GM19397 (cell line): ENCODE measurements around the gene TRAPPC8.
"Not testable (repeated sequence)": the region's sequence is repeated elsewhere in the genome, so short reads cannot be mapped to it uniquely, and the experiment has no call there.

Experiments used
- ATAC-seq: cut with Tn5 transposase; IDR thresholded peaks from one replicate; pipeline ENCODE4 v1.9.1; 2021; ENCODE audit warnings: mild to moderate bottlenecking, moderate library complexity; ENCODE audit not compliant: unreplicated experiment

Gene TRAPPC8

DNA sequence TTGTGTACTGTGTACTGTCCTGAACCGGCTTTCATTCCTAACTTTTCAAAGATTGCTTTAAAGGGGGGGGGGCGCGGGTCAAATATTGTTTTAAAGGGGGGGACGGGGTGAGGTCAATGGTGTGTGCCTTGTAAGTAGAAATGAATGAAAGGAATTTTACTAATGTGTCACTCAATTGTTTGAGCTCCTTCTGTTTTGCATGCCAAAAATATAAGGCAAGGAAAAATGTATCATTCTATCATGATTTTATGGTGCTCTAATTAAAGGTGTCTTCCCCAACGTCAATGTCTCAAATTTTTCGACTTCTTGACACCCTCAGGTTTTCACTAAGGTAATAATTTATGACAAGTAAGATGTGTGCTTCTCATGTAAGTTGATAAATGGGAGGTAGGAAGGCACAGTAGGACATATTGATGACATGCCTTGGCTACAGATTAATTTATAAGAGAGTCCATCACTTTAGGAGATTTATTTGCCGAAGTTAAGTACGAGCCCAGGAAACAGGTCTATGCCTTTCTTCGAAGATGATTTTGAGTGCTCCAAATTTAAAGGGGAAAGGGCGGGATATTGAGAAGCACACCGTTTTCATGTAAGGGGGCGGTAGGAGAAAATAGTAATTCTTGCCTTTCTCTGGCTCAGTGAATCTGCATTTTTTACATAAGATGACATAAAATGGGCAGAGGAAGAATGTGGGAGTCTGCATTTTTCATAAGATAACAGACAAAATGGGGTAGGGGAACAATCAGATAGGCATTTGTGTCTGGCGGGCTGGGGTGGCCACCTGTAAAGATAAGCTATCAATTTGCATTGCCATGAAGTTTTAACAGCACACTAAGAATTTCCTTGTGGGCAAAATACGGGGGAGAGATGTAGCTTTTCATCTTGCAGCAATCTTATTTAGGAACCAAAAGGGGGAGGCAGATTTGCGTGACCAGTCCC lies 1.2 kb upstream of the TRAPPC8 start:
- ATAC-seq: no peak

DNA sequence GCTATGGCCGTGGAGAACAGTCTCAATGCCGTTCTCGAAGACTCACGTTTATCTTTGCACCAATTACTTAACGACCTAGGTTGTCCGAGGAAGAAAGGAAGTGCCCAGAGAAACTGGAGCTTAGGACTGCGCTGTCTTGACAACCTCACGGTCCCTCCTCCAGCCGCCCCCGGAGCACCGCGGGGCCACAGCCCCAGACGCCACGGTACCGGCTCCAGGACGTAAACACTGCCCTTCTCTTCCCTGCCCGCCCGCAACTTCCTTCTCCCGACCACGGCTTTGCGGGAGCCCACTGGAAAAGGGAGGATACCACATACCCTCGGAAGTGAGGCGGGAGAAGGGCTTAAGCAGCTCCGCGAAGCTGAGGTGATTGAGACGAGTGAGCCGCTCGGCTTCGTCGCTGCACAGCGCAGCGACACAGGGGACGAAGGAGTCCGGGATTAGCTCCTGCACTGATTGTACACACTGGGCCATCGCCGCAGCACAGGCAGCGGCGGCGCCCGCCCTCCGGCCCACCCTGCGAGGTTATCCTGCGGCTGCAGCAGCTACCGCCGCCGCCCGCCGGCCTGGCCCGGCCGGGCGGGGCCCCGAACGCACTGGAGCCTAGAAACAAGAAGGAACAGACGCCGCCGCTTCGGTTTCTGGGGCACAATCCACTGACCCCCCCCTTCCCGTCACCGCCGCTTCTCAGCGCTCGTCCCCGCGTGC lies 483 bp downstream of the TRAPPC8 start:
- ATAC-seq: peak; percentile 40

DNA sequence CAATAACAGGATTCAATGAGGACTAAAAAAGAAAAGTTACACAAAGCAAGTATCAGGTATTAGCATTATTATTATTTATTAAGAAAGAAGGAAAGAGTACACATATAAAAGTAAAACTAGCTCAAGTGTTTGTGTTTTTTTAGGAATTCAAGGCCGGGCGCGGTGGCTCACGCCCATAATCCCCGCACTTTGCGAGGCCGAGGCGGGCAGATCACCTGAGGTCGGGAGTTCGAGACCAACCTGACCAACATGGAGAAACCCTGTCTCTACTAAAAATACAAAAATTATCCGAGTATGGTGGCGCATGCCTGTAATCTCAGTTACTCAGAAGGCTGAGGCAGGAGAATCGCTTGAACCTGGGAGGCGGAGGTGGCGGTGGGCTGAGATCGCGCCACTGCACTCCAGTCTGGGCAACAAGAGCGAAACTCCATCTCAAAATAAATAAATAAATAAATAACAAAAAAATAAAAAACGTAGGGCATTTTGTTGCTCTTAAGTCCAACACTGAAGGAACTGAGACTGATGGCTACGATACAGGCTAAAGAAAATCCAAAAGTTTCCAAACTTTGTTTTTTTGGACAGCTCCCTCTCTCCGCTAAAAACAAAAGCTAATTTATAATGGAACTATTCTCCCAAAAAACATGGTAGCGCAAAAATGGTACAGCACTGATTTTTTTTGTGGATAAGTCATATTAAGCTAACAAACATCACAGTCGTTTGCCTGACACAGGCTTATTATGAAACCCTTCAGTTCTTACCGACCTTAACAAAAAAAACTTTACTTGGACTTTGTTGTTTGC lies 1.7 kb downstream of the TRAPPC8 start:
- ATAC-seq: no peak

DNA sequence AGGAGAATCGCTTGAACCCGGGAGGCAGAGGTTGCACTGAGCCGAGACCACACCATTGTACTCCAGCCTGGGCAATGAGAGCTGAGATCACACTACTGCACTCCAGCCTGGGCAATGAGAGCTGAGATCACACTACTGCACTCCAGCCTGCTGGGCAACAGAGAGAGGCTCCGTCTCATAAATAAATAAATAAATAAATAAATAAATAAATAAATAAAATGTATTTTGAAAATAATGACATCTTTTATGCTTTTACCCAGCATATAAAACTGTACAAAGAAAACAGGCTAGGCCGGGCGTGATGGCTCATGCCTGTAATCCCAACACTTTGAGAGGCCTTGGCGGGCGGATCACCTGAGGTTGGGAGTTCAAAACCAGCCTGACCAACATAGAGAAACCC lies 8.2 kb downstream of the TRAPPC8 start:
- not testable (repeated sequence) for ATAC-seq

DNA sequence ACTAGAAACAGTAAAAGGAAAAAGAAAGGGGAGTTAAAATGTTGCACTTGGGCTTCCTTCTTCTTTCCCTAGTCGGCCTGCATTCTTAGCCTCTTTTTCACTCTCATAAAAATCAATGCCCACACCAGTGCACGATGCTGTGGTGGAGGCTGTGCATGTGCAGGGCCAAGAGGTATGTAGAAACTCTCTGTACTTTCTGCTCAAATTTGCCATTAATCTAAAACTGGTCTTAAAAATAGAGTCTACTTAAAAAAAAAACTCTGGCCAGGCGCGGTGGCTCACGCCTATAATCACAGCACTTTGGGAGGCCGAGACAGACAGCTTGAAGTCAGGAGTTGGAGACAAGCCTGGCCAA lies 11.1 kb downstream of the TRAPPC8 start:
- ATAC-seq: no peak

DNA sequence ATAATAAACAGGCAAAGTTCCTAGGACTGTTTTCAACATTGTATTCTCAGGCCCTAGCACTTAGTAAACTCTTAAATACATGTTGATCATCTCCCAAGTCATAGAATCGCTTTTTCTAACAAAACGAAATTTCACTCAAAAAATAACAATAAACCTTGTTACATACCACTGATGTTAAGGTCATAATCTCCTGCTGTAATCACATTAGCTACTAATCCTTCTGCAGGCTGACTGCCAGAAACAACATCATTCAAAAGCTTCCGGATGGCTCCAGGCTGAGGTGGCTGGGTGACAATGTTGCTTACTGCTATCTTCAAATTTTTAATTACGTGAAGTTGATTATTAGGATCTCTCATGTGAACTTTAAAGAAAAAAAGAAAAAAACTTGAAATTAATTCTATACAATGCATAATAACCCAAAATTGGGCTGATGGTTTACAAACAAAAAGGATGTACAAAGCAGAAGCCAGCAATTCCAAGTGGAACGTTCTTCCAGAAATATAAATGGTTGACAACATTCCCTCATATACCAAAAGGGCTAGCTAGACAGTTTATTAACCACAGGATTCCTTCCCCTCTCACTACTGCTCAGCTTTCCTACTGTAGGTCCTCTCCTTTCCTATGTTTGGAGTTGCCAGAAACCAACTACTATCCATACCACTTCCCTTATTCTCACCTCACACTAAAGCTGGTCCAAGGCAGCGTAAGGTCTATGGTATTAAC lies 11.6 kb downstream of the TRAPPC8 start:
- no peak for ATAC-seq

DNA sequence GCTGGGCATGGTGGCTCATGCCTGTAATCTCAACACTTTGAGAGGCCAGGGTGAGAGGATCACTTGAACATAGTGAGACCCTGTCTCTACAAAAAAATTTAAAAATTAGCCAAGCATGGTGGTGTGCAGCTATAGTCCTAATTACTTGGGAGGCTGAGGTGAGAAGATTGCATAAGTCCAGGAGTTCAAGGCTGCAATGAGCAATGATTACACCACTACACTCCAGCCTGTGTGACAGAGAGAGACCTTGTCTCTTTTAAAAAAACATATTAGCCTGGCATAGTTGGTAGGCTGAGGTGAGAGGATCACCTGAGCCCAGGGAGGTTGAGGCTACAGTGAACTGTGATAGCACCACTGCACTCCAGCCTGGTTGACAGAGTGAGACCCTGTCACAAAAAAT lies 13.7 kb downstream of the TRAPPC8 start:
- no peak for ATAC-seq

DNA sequence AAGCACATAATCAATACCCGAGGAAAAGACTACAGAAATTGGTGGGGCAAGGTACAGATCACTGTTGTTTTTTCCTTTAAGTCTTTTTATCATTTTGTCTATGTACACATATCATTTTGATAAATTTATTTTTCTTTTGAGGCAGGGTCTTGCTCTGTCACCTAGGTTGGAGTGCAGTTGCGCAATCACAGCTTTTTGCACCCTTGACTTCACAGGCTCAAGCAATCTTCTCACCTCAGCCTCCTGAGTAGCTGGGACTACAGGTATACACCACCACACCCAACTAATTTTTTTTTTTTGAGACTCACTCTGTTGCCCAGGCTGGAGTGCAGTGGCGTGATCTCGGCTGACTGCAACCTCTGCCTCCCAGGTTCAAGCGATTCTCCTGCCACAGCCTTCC lies 15.9 kb downstream of the TRAPPC8 start:
- not testable (repeated sequence) for ATAC-seq

DNA sequence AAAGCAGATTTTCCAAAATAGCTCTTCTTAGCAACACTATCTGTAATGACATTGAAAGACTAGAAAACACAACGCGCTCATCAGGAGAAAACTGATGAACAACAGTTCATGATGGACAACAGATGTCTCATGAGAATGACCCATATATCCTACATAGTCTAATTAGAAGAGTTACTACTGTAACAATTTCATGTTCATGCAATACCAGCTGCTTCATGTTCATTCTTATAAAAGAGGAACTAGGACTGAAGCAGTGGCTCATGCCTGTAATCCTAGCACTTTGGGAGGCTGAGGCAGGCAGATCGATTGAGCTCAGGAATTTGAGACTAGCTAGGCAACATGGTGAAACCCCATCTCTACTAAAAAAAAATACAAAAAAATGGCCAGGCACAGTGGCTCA lies 22.7 kb downstream of the TRAPPC8 start:
- ATAC-seq: no peak

DNA sequence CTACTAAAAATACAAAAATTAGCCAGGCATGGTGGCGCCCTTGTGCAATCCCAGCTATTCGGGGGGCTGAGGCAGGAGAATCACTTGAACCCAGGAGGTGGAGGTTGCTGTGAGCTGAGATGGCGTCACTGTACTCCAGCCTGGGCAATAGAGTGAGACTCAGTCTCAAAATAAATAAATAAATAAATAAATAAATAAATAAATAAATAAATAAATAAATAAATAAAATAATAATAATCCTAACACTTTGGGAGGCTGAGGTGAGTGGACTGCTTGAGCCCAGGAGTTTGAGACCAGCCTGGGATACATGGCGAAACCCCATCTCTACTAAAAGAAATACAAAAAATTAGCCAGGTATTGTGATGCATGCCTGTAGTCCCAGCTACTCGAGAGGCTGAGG lies 23.6 kb downstream of the TRAPPC8 start:
- ATAC-seq: not testable (repeated sequence)

DNA sequence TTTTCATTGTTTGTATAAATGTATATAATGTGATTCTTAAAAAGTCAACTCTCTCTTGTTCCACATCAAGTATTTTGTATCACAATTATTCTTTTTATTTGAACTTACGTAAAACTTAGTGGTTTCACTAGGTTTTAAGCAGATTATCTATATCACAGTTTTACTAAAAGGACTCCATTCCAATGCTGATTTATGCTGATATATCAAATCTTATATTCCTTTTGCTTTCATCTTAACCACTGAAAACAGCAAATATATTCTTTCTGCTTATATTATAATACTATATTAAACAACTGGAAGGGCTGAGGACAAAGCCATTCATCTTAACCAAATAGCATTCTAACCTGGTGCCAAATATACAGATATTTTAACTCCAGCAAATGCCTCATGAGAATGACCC lies 24.2 kb downstream of the TRAPPC8 start:
- ATAC-seq: no peak

DNA sequence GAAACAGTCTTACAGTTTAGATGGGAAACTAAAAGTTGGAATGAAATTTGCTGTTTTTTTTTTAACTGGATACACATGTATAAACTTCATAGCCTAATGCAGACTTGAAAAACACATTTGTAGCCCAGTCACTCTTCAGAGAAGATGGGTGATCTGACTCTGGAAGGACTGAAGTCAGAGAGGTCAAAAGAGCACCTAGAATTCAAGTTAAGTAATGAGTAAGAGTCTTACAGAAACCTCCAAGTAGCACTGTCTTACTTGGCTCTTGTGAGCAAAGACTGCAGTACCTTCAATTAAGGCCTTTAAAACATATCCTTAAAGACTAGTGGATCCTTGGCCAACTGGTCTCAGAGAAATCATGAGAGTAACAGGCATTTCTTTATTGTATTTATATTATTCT lies 41.9 kb downstream of the TRAPPC8 start:
- no peak for ATAC-seq

DNA sequence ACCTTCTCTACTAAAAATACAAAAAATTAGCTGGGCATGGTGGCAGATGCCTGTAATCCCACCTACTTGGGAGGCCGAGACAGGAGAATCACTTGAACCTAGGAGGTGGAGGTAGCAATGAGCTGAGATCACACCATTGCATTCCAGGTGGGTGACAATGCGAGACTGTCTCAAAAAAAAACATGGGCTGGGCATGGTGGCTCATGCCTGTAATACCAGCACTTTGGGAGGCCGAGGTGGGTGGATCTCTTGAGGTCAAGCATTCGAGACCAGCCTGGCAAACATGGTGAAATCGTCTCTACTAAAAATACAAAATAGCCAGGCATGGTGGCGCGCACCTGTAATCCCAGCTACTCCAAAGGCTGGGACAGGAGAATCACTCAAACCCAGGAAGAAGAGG lies 43.2 kb downstream of the TRAPPC8 start:
- ATAC-seq: not testable (repeated sequence)

DNA sequence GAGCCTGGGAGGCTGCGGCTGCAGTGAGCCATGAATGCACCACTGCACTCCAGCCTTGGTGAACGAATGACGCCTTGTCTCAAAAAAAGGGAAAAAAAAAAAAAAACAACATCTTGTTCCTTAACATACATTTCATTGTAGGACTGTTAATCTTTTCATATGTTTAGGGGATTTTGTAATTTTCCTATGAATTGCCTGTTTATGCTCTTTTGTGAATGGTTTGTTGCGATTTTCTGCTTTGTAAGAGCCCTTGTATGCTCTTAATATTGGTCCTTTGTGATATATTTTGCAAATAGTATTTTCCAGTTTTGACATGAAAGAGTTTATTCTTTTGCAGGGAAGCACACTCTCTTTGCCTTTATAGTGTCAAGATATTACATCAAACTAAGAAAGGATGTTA lies 50.0 kb downstream of the TRAPPC8 start:
- ATAC-seq: no peak

DNA sequence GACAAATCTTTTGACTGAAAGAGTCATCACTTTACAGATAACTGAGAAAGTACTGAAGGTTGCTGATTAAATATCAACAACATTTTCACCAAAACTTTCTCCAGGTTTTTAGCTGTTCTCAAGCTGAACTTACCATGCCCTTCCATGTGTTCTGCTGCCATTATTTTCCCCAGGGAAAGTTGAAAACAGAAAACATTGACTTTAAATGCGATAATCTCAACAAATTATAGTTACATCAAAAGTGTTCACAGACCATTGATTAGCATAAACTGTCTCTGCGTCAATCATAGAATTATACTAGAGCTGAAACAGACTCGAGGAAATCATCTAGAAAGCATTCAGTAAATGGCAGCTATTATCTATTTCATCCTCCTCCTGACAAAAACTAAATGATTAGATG lies 51.4 kb downstream of the TRAPPC8 start:
- ATAC-seq: no peak

DNA sequence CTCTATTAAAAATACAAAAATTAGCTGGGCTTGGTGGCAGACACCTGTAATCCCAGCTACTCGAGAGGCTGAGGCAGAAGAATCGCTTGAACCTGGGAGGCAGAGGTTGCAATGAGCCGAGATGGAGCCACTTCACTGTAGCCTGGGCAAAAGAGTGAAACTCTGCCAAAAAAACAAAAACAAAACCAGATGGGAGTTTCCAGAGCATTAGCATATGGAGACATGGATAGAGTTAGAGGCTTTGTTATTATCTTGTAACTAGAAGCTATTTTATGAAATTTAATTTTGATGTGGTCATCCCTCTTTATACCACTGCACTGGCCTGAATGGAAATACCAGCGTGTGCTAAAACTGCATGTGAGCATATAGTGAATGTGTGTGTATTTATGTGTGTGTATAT lies 58.9 kb downstream of the TRAPPC8 start:
- no peak for ATAC-seq

DNA sequence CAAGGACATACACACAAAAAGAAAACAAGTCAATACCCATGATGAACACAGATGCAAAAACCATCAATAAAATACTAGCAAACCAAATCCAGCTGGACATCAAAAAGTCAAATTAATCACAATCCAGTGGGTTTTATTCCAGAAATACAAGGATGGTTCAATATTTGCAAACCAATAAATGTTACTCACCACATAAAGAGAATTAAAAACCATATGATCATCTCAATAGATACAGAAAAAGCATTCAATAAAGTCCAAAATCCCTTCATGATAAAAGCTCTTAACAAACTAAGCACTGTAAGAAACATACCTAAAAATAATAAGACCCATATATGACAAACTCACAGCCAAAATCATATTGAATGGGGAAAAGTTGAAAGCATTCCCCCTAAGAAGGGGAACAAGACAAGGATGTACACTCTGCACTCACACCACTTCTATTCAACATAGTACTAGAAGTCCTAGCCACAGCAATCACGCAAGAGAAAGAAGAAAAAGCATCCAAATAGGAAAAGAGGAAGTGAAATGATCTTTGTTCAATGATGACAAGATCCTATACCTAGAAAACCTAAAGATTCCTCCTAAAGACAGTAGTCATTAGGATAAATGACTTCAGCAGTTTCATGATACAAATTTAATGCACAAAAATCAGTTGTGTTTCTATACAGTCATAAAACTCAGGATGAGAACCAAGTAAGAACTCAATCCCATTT lies 62.6 kb downstream of the TRAPPC8 start:
- no peak for ATAC-seq

DNA sequence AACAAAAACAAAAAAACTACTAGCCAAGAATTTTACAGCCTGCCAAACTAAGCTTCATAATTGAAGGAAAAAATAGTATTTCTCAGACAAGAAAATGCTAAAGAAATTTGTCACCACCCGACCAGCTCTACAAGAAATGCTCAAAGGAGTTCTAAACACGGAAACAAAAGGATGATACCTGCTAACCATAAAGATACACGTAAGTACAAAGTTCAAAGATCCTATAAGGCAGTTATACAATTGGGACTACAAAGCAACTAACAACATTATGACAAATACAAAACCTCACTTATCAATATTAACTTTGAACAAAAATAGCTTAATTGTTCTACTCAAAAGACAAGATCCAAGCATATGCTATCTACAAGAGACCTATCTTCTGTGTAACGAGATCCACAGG lies 64.6 kb downstream of the TRAPPC8 start:
- ATAC-seq: no peak

DNA sequence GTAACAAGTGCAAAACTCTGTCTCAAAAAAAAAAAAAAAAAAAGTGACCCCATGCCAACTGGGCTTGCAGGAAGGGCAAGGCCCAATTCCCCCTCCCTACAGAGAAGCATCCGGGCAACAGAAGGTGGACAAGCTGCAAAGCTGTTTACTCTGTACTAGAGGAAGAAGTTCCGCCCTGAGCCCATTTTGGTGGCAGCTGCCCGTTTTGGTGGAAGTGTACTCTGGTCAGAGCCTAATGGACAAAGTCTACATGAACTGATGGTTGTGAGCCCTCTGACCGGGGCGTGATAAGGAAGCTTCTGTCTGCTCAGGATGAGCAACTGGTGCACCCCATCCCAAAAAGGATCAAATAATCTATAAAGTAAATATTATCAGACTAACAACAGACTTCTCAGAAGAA lies 65.0 kb downstream of the TRAPPC8 start:
- ATAC-seq: no peak

DNA sequence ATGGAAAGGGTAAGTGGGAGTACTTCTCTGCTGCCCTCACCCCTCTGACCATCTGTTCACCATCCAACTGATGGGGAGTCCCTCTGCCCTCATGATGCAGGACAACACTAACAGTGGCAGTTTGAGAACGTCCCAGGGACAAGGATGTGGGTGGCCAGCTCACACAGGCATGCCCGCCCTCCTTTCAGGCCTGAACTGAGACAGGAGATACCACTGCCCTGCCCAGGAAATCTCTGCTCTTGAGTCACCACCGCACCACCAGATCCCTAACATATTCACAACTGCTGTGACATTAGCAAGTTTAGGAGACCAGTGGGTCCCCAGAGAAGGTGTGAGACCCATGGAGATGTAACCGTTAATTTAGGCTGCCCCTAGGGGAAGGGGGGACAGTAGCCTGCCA lies 66.2 kb downstream of the TRAPPC8 start:
- ATAC-seq: no peak
